Fibroblast of the aortic adventitia (primary cell): Measurements from ENCODE around the gene SAPCD2. TPM values are rescaled to one million over a fixed set of nuclear protein-coding genes. Genes with fewer than 3 reads are reported as not detected.
"Not testable (repeated sequence)": the region's sequence is repeated elsewhere in the genome, so short reads cannot be mapped to it uniquely, and the experiment has no call there.

Experiments
- DNase-seq: peaks from one replicate; pipeline ENCODE4 v3.0.0-alpha.2; 2010; ENCODE audit warnings: low read depth
- H3K4me3 ChIP-seq: 2 replicates; pipeline ENCODE4 v1.5.1; 2011; ENCODE audit warnings: low read depth, mild to moderate bottlenecking, control low read depth, low read length, moderate library complexity
- total RNA-seq: library from RNA; depleted of rRNA; stranded (reverse); fragments of >200 nt; gene quantifications from 2 replicates; pipeline ENCODE4 v1.2.3, GENCODE V29; 2012; ENCODE audit warnings: low replicate concordance
- TF ChIP-seq, protein P1 (sequence below): IDR thresholded peaks from 2 replicates; pipeline ENCODE4 v1.5.1; 2011; ENCODE audit warnings: mild to moderate bottlenecking, low read length, control low read depth, inconsistent platforms; ENCODE audit not compliant: insufficient read depth

The SAPCD2 gene
- total RNA-seq, 1 donor = 1.5 TPM

DNA sequence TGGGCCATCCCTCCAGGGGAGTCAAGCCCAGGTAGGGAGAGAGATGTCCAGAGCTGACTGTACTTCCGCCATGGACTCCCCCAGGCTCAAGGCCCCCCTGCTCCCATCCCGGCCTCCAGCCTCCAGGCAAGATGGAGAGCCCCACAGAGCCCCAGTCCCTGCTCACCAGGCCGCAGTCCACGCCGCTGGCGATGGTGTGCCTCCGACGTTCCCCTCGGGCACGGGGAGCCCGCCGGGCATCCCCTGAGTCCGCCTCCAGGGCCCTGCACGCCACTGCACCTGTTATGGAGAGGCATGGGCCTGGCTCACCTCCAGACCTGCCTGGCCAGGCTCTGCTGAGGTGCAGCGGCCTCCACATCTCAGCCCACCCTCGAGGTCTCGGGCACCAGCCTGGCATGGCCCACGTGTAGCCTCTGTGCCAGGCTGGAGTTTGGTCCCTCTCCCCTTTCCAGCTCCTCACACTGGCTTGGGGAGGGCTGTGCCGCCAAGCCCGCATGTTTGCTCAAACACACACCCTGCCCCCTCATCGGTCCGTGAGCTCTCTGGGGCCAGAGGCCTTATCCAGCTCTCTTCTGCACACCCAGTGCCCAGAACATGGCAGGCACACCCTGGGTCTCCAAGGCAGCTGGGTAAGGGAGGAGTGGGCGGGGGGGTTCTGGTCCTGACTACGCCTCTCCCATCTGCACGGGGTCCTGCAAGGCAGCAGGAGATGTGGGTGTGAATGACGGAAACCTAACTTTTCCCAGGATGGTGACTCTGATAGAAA, 4.1 kb downstream of the SAPCD2 start:
- H3K4me3 ChIP-seq = no peak overlapping the region
- TF ChIP-seq, protein P1, sequence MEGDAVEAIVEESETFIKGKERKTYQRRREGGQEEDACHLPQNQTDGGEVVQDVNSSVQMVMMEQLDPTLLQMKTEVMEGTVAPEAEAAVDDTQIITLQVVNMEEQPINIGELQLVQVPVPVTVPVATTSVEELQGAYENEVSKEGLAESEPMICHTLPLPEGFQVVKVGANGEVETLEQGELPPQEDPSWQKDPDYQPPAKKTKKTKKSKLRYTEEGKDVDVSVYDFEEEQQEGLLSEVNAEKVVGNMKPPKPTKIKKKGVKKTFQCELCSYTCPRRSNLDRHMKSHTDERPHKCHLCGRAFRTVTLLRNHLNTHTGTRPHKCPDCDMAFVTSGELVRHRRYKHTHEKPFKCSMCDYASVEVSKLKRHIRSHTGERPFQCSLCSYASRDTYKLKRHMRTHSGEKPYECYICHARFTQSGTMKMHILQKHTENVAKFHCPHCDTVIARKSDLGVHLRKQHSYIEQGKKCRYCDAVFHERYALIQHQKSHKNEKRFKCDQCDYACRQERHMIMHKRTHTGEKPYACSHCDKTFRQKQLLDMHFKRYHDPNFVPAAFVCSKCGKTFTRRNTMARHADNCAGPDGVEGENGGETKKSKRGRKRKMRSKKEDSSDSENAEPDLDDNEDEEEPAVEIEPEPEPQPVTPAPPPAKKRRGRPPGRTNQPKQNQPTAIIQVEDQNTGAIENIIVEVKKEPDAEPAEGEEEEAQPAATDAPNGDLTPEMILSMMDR = no peak
- no peak for DNase-seq

DNA sequence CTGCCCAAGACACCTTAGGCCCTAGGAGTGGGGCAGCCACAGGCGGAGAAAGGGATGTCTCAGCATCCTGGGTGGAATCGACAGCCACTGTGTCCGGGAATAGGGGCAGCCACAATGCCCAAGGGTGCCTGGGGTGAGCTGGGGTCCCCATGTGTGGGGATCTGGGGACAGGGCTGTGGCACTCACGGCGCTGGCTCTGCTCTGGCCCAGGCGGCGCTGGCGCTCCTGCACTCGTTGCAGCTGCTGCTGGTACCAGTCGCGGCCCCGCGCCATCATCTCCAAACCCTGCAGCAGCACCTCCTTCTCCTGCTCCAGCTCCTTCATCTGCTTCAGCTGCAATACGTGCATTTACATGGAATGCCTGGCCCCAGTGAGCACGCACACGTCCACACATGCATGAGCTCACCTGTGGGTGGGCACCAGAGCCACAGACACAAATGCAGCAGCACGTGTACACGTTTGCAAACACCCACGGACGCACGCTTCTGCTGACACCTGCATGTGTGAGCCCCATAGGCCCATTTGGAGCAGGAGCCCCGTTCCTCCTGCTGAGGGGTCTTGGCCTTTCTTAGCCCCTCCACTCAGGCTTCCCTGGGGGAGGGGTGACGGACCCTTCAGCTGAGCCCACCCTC, 4.9 kb downstream of the SAPCD2 start:
- TF ChIP-seq, protein P1 = no peak

DNA sequence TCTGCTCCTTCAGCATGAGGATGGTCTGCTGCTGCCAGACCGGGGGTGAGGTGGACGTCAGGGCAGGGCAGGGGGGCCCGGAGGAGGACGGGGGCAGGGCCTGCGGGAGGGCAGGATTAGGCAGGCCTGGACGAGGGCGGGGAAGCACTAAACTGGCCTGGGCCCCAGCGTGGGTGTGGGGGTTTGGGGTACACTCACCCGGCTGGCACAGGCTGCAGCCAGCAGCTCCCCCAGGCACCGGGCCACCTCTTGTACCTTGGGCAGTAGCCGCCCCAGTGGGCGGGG, 5.5 kb downstream of the SAPCD2 start:
- TF ChIP-seq, protein P1 = no peak
- no peak for DNase-seq
- H3K4me3 ChIP-seq = no peak overlapping the region

More for the DNA sequence above, 4.9 kb downstream of the SAPCD2 start:
- no peak overlapping the region for H3K4me3 ChIP-seq
- no peak for DNase-seq

DNA sequence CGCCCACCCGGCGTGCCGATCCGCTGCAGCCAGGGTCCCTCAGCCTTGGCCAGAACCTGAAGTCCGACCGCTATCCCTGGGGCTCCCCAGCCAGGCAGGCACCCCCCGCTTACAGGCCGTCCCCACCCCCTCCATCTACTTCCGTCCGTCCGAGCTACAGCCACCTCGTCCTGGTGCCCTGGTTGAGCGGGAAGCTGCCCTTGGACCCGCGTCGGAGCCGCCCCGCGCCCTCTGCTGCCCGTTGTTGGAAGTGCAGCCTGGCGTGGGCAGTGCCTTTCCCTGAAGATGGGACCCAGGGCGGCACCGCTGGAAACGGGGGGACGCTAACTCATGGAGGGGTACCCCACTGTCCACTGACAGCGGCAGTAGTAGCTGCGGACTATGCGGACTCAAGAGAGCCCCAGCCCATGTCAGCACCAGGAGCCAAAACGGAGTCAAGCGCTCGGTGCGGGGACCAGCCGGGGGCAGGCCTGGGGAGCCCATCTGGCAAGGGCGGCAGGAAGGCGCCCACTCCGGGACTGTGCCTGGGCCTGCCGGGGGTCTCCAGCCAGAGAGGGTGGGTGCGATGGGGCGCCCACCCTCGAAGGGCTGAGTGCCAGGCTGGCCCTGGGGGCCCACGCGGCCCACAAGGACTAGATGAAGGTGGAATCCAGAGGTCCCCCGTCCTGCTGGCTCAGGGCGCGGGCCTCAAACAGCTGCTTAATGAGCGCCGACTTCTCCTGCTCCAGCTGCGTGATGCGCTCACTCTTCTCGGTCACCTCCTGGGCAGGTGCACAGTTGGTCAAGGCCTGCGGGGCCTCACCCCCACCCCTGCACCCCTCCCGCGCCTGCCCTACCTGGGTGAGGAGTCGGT, 6.1 kb downstream of the SAPCD2 start:
- TF ChIP-seq, protein P1 = peak; percentile 99
- no peak overlapping the region for H3K4me3 ChIP-seq
- peak; percentile 47 for DNase-seq

DNA sequence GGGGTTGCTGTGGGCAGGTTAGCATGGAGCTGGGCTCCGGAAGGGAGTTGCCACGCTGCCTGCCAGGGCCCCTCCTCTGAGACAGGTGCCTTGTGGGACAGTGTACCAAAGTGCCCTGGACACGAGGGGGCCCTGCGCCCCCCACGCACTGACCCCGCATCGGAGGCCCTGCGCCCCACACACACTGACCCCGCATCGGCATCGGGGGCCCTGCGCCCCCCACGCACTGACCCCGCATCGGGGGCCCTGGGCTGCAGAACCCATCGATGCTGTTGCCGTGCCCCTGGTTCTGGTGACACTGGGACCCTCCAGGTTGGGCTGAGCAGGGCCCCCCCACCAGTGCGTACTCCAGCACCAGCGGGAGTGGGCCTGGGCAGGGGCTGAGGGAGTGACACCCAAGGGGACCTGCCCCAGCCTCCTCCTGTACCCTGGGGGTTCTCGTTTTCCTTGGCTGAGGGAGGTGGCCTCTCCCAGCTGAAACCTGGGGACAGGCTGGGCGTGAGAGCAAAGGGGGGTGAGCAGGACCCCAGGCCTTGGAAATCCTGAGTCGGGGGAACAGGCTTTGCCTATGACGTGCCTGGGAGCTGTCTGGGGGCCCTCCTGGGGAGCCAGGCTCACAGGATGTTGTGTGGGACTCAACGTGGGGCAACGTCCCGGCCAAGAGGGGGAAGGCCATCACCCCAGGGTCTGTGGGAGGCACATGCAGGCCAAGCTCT, 6.9 kb downstream of the SAPCD2 start:
- H3K4me3 ChIP-seq = no peak overlapping the region
- DNase-seq = no peak
- TF ChIP-seq, protein P1 = no peak

DNA sequence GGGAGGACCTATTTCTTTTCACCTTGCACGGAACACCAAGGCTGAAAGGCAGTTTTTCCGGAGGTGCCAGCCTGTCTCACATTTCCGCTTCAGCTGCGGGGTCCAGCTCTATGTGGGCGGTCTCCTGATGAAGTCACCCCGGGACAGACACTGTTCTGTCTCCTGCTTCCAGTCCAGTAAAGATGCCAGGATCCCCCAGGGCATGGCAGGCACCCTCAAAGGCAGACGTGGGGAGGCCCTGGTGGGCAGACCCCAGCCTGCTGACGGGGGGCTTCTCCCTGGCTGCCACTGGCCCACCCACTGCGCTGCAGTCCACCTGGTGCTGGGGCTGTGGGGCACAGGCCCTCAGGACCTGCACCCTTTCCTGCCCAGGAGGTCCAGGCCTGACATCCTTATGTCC, 7.6 kb downstream of the SAPCD2 start:
- H3K4me3 ChIP-seq, DNase-seq: not testable (repeated sequence)
